NCI-H748 (cell line): ENCODE results near the gene IPO4.
A peak's percentile ranks its signal among the peaks of the same experiment; 100 is the strongest.
"Not testable (repeated sequence)": the region's sequence is repeated elsewhere in the genome, so short reads cannot be mapped to it uniquely, and the experiment has no call there.

Source experiments
- DNase-seq: peaks from one replicate; lab custom pipeline; 2025; ENCODE audit not compliant: unreplicated experiment; lab: John Stamatoyannopoulos, UW

Gene IPO4, protein sequence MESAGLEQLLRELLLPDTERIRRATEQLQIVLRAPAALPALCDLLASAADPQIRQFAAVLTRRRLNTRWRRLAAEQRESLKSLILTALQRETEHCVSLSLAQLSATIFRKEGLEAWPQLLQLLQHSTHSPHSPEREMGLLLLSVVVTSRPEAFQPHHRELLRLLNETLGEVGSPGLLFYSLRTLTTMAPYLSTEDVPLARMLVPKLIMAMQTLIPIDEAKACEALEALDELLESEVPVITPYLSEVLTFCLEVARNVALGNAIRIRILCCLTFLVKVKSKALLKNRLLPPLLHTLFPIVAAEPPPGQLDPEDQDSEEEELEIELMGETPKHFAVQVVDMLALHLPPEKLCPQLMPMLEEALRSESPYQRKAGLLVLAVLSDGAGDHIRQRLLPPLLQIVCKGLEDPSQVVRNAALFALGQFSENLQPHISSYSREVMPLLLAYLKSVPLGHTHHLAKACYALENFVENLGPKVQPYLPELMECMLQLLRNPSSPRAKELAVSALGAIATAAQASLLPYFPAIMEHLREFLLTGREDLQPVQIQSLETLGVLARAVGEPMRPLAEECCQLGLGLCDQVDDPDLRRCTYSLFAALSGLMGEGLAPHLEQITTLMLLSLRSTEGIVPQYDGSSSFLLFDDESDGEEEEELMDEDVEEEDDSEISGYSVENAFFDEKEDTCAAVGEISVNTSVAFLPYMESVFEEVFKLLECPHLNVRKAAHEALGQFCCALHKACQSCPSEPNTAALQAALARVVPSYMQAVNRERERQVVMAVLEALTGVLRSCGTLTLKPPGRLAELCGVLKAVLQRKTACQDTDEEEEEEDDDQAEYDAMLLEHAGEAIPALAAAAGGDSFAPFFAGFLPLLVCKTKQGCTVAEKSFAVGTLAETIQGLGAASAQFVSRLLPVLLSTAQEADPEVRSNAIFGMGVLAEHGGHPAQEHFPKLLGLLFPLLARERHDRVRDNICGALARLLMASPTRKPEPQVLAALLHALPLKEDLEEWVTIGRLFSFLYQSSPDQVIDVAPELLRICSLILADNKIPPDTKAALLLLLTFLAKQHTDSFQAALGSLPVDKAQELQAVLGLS

GRCh38 chr14:24188251-24189058 is at the start of gene IPO4:
Gene IPO4, minus strand, starts transcription at chr14:24188816. Its CDS starts 29 bp downstream, at chr14:24188787.
- DNase-seq = peak; percentile 99

GRCh38 chr14:24238123-24238522 is 49.5 kb upstream of the IPO4 start:
- DNase-seq = no peak

- no peak for DNase-seq
These were observed 48.9 kb upstream of the IPO4 start for GRCh38 chr14:24237463-24237955.

DNA sequence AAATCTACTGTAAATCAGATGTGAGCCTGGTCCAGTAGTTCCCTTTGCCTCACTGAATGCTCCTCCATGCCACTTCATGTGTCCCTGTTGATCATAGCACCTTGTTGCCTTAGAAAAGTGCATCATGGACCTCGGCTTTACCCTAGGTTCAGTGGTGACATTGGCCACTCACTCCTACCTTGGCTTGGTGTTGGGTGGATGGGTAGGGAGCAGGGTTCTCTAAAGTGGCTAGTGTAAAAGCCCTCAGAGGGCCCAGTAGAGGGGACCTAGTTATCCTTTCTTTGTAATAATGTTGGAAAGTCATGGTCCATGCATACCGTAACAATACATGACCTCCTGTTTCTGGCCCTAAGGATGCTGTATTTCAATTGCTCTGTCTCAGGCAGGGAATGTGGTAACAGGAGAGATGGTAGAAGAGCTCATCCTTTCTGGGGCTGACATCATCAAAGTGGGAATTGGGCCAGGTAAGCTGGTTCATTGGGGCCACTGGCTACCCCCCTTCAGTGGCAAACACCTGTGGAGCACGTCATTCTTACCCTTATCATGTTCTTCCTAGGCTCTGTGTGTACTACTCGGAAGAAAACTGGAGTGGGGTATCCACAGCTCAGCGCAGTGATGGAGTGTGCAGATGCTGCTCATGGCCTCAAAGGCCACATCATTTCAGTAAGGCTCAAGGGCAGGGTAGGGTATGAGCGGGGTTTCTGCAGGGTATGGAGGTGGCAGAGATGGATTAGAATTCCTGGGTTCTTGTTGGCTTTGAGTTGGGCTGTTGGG is 48.3 kb upstream of the IPO4 start:
- DNase-seq = no peak

DNA sequence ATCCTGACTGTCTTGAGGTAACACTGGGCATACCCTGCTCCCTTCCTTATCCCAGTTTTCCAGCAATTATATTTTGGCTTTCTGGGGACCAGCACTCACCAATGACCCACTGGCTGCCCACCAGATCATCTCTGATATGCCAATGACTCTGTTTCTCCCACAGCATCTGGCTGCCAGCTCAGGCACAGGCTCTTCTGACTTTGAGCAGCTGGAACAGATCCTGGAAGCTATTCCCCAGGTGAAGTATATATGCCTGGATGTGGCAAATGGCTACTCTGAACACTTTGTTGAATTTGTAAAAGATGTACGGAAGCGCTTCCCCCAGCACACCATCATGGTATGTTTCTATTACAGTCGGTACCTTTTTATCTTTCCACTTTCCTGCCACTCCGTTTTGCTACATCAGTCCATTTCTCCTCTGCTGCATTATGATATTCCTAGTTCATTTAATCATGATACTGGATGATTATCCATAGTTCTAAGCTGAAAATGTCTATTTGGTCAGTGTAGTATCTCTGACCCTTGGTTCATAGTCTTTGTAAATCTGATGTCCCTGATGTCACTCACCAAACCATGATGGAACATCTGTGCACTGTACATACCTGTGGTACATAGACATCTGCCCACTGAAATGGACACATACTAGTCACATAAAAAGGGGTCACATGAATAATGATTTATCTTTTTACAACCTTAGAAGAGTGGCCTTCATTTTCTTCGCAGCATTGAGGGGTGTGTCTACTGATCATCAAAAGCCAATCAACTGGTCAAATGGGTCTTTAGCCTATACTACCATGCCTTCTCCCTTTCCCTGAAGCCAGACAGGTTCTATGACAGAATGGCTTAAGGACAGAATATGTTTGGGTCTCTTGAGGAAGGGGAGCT is 47.4 kb upstream of the IPO4 start:
- no peak for DNase-seq

DNA sequence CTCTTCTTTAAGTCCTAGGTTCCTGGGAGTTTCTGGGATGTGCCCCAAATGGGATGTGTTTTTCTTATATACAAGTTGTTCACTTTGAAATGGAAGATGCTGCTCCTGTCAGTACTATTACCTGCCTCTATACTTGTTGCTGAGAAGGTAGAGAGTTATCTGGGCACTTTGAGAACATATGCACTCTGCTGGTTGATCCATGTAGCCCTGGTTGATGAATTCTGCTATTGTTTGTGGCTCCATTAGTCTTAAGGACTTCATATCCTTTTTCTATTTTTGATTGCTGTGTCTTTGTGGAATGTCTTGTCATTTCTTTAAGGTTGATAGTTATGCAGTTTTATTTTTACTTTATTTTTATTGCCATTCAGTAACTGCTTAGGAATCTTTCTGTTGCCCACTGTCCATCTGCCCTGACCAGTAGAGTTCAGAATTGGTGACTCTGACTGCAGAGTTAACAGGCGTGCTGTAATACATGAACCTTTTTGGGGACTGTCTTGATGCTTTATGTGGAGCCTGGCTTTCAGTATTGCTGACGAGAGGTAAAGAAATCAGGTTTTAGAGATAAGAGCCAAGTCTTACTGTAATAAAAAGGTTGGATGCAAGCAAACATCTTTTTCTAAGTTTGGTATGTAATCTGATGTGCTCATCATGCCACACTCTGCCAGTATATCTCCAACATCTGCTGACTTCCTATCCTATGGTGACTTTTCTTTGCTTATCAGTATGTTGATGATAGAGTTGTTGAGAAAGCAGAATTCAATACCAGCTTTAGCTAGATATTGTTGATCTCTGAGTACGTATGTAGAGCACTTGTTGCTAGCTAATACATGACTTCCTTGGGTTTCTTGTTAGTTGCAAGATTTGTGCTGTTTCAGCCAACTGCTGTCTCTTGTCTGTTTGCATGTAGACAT is 45.7 kb upstream of the IPO4 start:
- no peak for DNase-seq

GRCh38 chr14:24233538-24233866 is 44.9 kb upstream of the IPO4 start:
- peak; percentile 12 for DNase-seq

GRCh38 chr14:24232645-24233537 is 44.3 kb upstream of the IPO4 start, which contains the start of gene GMPR2:
Gene GMPR2, plus strand, starts transcription at chr14:24232929. Its CDS starts 325 bp downstream, at chr14:24233254.
- DNase-seq = peak; percentile 31

GRCh38 chr14:24232121-24232644 is 43.6 kb upstream of the IPO4 start, which contains the start of gene NEDD8:
Gene NEDD8, minus strand, starts transcription at chr14:24232367. Its CDS starts 100 bp downstream, at chr14:24232267.
- DNase-seq = peak; percentile 89

- DNase-seq = peak; percentile 39
These were observed 42.9 kb upstream of the IPO4 start for GRCh38 chr14:24231263-24232120.

DNA sequence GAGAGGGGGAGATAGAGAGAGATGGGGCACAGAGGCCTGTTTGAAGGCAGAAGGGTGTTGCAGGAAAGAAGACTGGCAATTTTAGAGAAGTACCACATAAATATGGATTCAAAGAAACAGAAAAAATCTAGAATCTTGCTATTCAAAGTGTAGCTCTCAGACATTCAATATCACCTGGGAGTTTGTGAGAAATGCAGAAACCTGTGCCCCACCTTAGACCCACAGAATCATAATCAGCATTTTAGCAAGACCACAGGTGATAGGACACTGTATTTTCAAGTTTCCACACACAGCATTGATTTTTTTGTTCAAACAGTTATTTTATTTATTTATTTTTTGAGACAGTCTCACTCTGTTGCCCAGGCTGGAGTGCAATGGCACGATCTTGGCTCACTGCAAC is 40.3 kb upstream of the IPO4 start:
- no peak for DNase-seq

DNA sequence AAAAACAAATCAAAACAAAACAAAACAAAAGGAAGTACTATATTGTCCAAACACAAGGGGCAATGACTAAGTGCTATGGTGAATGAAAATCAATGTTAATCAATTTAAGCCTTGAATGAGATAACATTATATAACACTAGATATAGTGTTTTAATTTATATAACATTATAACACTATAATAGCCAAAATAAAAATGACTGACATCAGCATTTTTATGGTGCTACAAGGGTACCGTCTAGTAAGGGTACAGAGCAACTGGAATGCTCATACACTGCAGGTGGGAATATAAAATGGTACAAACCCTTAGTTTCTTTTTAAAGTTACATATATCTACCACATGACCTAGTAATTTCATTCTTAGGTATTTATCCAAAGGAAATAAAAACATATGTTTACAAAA is 37.9 kb upstream of the IPO4 start:
- no peak for DNase-seq

GRCh38 chr14:24224618-24225071 is 36.0 kb upstream of the IPO4 start:
- no peak for DNase-seq

DNA sequence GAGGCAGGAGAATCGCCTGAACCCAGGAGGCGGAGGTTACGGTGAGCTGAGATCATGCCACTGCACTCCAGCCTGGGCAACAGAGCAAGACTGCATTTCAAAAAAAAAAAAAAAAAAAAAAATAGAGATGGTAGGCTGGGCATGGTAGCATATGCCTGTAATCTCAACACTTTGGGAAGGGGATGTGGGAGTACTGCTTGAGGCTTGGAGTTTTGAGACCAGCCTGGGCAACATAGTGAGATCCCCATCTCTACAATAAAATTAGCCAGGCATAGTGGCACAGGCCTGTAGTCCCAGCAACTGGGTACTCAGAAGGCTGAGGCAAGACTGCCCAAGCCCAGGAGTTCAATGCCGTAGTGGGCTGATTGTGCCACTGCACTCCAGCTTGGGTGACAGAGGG is 34.4 kb upstream of the IPO4 start:
- DNase-seq = not testable (repeated sequence)

- no peak for DNase-seq
These were observed 30.9 kb upstream of the IPO4 start for GRCh38 chr14:24219521-24219920.
